Sigmoid colon (tissue), 4 donors: ENCODE measurements around the gene LRRC74B.

ENCODE experiments used
- CTCF ChIP-seq, 4 experiments: fragments of 450-650 bp in 3 of 4; fragments of 200-600 bp in 1 of 4; IDR thresholded peaks; one replicate each; pipeline ENCODE4 v1.5.1; 2016 to 2019; ENCODE audit warnings: antibody characterized with exemption in 4 of 4, mild to moderate bottlenecking in 3 of 4, moderate library complexity in 2 of 4
- POLR2A ChIP-seq, 2 donors: fragments of 450-650 bp; IDR thresholded peaks; one replicate each; pipeline ENCODE4 v1.6.1; 2016; ENCODE audit warnings: antibody characterized with exemption in 2 of 2, mild to moderate bottlenecking in 2 of 2, moderate library complexity in 2 of 2
- POLR2AphosphoS5 ChIP-seq, 4 donors: sonication (generic); formaldehyde crosslinking; IDR thresholded peaks; one replicate each; pipeline ENCODE4 v1.6.1; 2017; ENCODE audit warnings: antibody characterized with exemption in 4 of 4

GRCh38 chr22:20997536-20998257 is 48.0 kb upstream of the LRRC74B start:
- TF ChIP-seq CTCF (IDR thresholded peaks at IDR 0.05) (no peak), POLR2A (IDR thresholded peaks at IDR 0.05) (no peak), POLR2AphosphoS5 (IDR thresholded peaks at IDR 0.05) (no peak)
